ENCODE data around the gene NUP210. TPM values are rescaled to one million over a fixed set of nuclear protein-coding genes. Genes with fewer than 3 reads are reported as not detected.

NUP210 gene
- total and polyA plus RNA-seq, 2 of the 13 experiments (the other 11 are each of a cell fraction or from before 2014, with no cell fraction given) = 31.6 to 35.2 TPM

DNA sequence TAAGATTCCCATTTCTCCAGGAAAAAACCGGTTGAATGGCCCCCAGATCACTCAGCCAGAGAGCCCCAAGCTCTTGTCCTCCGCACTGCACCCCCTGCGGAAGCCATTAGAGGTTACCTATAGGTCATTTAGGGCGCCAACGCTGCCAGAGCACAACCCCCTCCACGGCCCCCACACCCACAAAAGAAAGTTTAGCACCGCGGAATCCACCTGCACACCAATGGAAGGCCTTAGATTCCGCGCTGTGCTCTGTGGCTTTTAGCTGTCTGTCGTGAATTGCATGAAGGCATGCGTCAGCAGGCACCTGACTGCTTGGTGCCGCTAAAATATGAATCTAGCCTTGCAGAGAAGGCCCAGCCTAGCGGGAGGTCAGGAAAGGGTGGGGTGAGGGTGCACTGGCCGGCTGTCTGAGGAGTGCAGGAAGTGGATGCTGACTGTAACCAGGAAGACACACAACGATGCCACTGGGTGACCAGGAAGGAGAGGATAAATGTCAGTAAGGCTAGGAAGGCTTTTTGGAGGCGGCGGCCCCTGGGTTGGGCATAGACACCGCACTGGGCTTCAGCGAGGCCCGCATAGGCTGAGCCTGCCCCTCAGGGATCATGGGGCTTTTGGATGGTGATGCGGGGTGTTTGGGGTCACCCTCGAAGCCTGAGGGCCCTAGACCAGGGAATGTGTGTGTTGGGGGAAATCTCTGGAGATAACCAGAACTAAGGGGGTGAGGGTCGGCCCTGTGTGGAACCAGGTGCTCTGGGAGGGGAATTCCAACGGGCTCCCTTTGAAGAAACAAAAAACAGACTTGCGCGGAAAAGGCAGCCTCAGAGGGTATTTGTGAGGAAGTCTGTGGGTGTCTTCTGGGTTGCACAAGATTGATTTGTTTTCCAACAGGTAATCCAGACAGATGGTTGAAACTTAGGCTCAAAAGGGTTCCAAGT is 976 bp upstream of the NUP210 start (continued):
- TF ChIP-seq, protein P1, sequence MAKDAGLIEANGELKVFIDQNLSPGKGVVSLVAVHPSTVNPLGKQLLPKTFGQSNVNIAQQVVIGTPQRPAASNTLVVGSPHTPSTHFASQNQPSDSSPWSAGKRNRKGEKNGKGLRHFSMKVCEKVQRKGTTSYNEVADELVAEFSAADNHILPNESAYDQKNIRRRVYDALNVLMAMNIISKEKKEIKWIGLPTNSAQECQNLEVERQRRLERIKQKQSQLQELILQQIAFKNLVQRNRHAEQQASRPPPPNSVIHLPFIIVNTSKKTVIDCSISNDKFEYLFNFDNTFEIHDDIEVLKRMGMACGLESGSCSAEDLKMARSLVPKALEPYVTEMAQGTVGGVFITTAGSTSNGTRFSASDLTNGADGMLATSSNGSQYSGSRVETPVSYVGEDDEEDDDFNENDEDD (CRISPR knock-in tag; IDR thresholded peaks at IDR 0.05; ENCODE audit: borderline replicate concordance) = peak; percentile 29; the same call in 1 of the 2 replicates
- TF ChIP-seq PTBP1 (IDR thresholded peaks at IDR 0.05; ENCODE audit: low read depth, low read length, poor library complexity, severe bottlenecking) (no peak), ZBTB21 (CRISPR knock-in tag; IDR thresholded peaks at IDR 0.05) (no peak), NCOA5 (CRISPR knock-in tag; IDR thresholded peaks at IDR 0.05) (no peak), SAP130 (CRISPR knock-in tag; IDR thresholded peaks at IDR 0.05; ENCODE audit: low read depth) (0 out of 2 replicates have a peak, but pooled peaks have one; percentile 18), ZNF317 (CRISPR knock-in tag; IDR thresholded peaks at IDR 0.05) (no peak), ATM (IDR thresholded peaks at IDR 0.05; ENCODE audit: borderline replicate concordance) (no peak), ZNF652 (CRISPR knock-in tag; IDR thresholded peaks at IDR 0.05; ENCODE audit: borderline replicate concordance, low read depth) (peak; percentile 44; the same call in 1 of the 2 replicates), NPAS2 (CRISPR knock-in tag; IDR thresholded peaks at IDR 0.05; ENCODE audit: borderline replicate concordance) (no peak), YEATS4 (CRISPR knock-in tag; IDR thresholded peaks at IDR 0.05; ENCODE audit: borderline replicate concordance) (no peak), HCFC1 (IDR thresholded peaks at IDR 0.05; ENCODE audit: low read depth, low read length) (no peak), ZNF431 (CRISPR knock-in tag; IDR thresholded peaks at IDR 0.05; ENCODE audit: borderline replicate concordance, low read depth) (no peak), AGO1 (IDR thresholded peaks at IDR 0.05; ENCODE audit: low read depth, low read length, poor library complexity, severe bottlenecking) (peak; percentile 9), JARID2 (CRISPR knock-in tag; IDR thresholded peaks at IDR 0.05; ENCODE audit: insufficient replicate concordance) (no peak), ZNF615 (CRISPR knock-in tag; IDR thresholded peaks at IDR 0.05; ENCODE audit: borderline replicate concordance) (no peak)
- TF ChIP-seq, protein P2, sequence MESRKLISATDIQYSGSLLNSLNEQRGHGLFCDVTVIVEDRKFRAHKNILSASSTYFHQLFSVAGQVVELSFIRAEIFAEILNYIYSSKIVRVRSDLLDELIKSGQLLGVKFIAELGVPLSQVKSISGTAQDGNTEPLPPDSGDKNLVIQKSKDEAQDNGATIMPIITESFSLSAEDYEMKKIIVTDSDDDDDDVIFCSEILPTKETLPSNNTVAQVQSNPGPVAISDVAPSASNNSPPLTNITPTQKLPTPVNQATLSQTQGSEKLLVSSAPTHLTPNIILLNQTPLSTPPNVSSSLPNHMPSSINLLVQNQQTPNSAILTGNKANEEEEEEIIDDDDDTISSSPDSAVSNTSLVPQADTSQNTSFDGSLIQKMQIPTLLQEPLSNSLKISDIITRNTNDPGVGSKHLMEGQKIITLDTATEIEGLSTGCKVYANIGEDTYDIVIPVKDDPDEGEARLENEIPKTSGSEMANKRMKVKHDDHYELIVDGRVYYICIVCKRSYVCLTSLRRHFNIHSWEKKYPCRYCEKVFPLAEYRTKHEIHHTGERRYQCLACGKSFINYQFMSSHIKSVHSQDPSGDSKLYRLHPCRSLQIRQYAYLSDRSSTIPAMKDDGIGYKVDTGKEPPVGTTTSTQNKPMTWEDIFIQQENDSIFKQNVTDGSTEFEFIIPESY (CRISPR knock-in tag; IDR thresholded peaks at IDR 0.05) = peak; percentile 99
- TF ChIP-seq, protein P3, sequence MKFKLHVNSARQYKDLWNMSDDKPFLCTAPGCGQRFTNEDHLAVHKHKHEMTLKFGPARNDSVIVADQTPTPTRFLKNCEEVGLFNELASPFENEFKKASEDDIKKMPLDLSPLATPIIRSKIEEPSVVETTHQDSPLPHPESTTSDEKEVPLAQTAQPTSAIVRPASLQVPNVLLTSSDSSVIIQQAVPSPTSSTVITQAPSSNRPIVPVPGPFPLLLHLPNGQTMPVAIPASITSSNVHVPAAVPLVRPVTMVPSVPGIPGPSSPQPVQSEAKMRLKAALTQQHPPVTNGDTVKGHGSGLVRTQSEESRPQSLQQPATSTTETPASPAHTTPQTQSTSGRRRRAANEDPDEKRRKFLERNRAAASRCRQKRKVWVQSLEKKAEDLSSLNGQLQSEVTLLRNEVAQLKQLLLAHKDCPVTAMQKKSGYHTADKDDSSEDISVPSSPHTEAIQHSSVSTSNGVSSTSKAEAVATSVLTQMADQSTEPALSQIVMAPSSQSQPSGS (CRISPR knock-in tag; IDR thresholded peaks at IDR 0.05) = no peak
- TF ChIP-seq, protein P4, sequence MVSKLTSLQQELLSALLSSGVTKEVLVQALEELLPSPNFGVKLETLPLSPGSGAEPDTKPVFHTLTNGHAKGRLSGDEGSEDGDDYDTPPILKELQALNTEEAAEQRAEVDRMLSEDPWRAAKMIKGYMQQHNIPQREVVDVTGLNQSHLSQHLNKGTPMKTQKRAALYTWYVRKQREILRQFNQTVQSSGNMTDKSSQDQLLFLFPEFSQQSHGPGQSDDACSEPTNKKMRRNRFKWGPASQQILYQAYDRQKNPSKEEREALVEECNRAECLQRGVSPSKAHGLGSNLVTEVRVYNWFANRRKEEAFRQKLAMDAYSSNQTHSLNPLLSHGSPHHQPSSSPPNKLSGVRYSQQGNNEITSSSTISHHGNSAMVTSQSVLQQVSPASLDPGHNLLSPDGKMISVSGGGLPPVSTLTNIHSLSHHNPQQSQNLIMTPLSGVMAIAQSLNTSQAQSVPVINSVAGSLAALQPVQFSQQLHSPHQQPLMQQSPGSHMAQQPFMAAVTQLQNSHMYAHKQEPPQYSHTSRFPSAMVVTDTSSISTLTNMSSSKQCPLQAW (CRISPR knock-in tag; IDR thresholded peaks at IDR 0.05) = 0 out of 2 replicates have a peak, but pooled peaks have one; percentile 25
- TF ChIP-seq, protein P5, sequence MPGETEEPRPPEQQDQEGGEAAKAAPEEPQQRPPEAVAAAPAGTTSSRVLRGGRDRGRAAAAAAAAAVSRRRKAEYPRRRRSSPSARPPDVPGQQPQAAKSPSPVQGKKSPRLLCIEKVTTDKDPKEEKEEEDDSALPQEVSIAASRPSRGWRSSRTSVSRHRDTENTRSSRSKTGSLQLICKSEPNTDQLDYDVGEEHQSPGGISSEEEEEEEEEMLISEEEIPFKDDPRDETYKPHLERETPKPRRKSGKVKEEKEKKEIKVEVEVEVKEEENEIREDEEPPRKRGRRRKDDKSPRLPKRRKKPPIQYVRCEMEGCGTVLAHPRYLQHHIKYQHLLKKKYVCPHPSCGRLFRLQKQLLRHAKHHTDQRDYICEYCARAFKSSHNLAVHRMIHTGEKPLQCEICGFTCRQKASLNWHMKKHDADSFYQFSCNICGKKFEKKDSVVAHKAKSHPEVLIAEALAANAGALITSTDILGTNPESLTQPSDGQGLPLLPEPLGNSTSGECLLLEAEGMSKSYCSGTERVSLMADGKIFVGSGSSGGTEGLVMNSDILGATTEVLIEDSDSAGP (CRISPR knock-in tag; IDR thresholded peaks at IDR 0.05; ENCODE audit: borderline replicate concordance) = peak; percentile 43; the same call in 1 of the 2 replicates

All from HepG2 (cell line).